Progenitor cell of endocrine pancreas (in vitro differentiated cells): ENCODE data around the gene PRUNE1. TPM values are rescaled to one million over a fixed set of nuclear protein-coding genes. Genes with fewer than 3 reads are reported as not detected.

ENCODE experiments used
- DNase-seq: peaks from one replicate; pipeline ENCODE4 v3.0.0; 2021; ENCODE audit warnings: low spot score; ENCODE audit not compliant: unreplicated experiment
- H3K27ac Mint-ChIP-seq: 2 replicates; pipeline ENCODE4 v1.8.0; 2021; ENCODE audit warnings: mild to moderate bottlenecking, moderate library complexity, mixed read lengths
- H3K27me3 Mint-ChIP-seq: 2 replicates; pipeline ENCODE4 v1.8.0; 2021; ENCODE audit warnings: mixed read lengths
- H3K36me3 Mint-ChIP-seq: 2 replicates; pipeline ENCODE4 v1.8.0; 2022; ENCODE audit warnings: mixed read lengths; ENCODE audit not compliant: insufficient read depth
- H3K4me1 Mint-ChIP-seq: 2 replicates; pipeline ENCODE4 v1.8.0; 2021; ENCODE audit warnings: low read depth, mixed read lengths
- H3K4me3 Mint-ChIP-seq: 2 replicates; pipeline ENCODE4 v1.8.0; 2021; ENCODE audit warnings: low read depth, mild to moderate bottlenecking, moderate library complexity, mixed read lengths
- H3K9me3 Mint-ChIP-seq: 2 replicates; pipeline ENCODE4 v1.8.0; 2021; ENCODE audit warnings: low read depth, mixed read lengths
- CTCF ChIP-seq: fragments of 200-600 bp; sonication (generic); IDR thresholded peaks from one replicate; pipeline ENCODE4 v1.5.0; 2021; ENCODE audit warnings: antibody characterized with exemption, mild to moderate bottlenecking; ENCODE audit not compliant: unreplicated experiment
- total RNA-seq: library from RNA; stranded (reverse); gene quantifications from 2 replicates; pipeline ENCODE4 v1.2.1, GENCODE V29; 2021

PRUNE1 gene
- total RNA-seq, 1 donor from 2014 or later = 24.4 TPM

GRCh38 chr1:150969626-150970025 is 38.6 kb upstream of the PRUNE1 start:
- no peaks in the 10 kb centered on the region for H3K9me3 Mint-ChIP-seq
- H3K4me1 Mint-ChIP-seq = peaks cover 39% of the 10 kb centered on the region
- DNase-seq = no peak
- peak overlapping the region; percentile 80 for H3K27ac Mint-ChIP-seq
- H3K27me3 Mint-ChIP-seq = no peaks in the 10 kb centered on the region
- no peak for TF ChIP-seq CTCF
- peaks cover 22% of the 10 kb centered on the region for H3K36me3 Mint-ChIP-seq
- H3K4me3 Mint-ChIP-seq = no peak overlapping the region

GRCh38 chr1:150970808-150971582 is 37.3 kb upstream of the PRUNE1 start:
- Mint-ChIP-seq H3K36me3 (peaks cover 18% of the 10 kb centered on the region), H3K27ac (peak overlapping the region; percentile 95), H3K27me3 (no peaks in the 10 kb centered on the region), H3K4me1 (peaks cover 43% of the 10 kb centered on the region), H3K4me3 (peak overlapping the region; percentile 84), H3K9me3 (no peaks in the 10 kb centered on the region)
- DNase-seq = no peak
- no peak for TF ChIP-seq CTCF

- Mint-ChIP-seq H3K4me1 (peaks cover 44% of the 10 kb centered on the region), H3K27me3 (peaks cover 3% of the 10 kb centered on the region), H3K4me3 (peak overlapping the region; percentile 84), H3K9me3 (no peaks in the 10 kb centered on the region), H3K36me3 (peaks cover 16% of the 10 kb centered on the region), H3K27ac (peak overlapping the region; percentile 95)
- DNase-seq = no peak
- peak; percentile 26 for TF ChIP-seq CTCF
Observed at GRCh38 chr1:150971583-150972416, 36.4 kb upstream of the PRUNE1 start.

- Mint-ChIP-seq H3K27ac (peak overlapping the region; percentile 95), H3K9me3 (no peaks in the 10 kb centered on the region), H3K4me3 (peak overlapping the region; percentile 84), H3K4me1 (peaks cover 49% of the 10 kb centered on the region), H3K36me3 (peaks cover 11% of the 10 kb centered on the region), H3K27me3 (peaks cover 5% of the 10 kb centered on the region)
- no peak for TF ChIP-seq CTCF
- no peak for DNase-seq
Observed at GRCh38 chr1:150972417-150972940, 35.8 kb upstream of the PRUNE1 start.

- TF ChIP-seq CTCF = no peak
- H3K27me3 Mint-ChIP-seq = peaks cover 5% of the 10 kb centered on the region
- no peaks in the 10 kb centered on the region for H3K9me3 Mint-ChIP-seq
- peak overlapping the region; percentile 84 for H3K4me3 Mint-ChIP-seq
- H3K27ac Mint-ChIP-seq = peak overlapping the region; percentile 95
- peaks cover 49% of the 10 kb centered on the region for H3K4me1 Mint-ChIP-seq
- H3K36me3 Mint-ChIP-seq = peaks cover 4% of the 10 kb centered on the region
- DNase-seq = no peak
Observed at GRCh38 chr1:150973258-150973835, 34.9 kb upstream of the PRUNE1 start.
